GM12801 (cell line): ENCODE results near the gene MAP3K5.

Source experiments
- CTCF ChIP-seq: IDR thresholded peaks from one replicate; pipeline ENCODE4 v1.5.1; 2011; ENCODE audit warnings: control low read depth; ENCODE audit not compliant: insufficient read length; ENCODE audit errors: extremely low read depth

Gene MAP3K5

DNA sequence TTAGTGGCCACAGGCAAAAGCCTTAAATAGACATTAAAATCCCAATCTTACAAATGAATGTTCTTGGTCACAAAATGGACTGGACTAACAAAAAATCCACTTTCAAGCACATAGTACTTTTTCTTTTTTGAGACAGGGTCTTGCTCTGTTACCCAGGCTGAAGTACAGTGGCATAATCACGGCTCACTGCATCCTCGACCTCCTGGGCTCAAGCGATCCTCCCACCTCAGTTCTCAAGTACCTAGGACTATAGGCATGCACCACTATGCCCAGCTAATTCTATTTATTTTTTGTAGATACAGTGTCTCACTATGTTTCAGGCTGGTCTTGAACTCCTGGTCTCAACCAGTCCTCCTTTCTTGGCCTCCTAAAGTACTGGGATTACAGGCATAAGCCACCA is 59.4 kb downstream of the MAP3K5 start:
- no peak for TF ChIP-seq CTCF

- no peak for TF ChIP-seq CTCF
Measured at GRCh38 chr6:136729832-136730231, 62.4 kb downstream of the MAP3K5 start.

DNA sequence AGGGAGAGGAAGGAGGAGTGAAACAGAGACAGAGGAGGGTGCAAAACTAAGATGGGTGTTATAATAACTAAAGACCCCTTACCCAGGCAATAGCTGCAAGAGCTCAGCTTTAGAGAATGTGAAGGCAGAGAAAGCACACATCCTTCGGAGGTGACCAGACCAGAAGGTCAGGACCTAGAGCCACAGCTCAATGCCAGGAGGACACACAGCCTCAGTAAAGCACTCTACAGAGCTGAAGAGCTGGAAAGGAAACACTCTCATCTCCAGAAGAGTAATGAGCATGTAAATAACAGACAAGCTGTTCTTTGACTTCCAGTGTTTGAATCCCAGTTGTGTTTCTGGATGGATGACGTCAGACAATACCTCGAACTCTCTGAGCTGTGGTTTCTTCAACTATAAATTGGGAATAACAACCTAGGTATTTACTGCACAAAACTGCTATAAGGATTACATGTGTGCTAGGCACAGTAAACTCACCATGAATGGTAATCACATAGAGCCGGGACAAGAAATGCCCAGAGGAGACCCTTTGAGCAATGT is 63.2 kb downstream of the MAP3K5 start:
- TF ChIP-seq CTCF: no peak

DNA sequence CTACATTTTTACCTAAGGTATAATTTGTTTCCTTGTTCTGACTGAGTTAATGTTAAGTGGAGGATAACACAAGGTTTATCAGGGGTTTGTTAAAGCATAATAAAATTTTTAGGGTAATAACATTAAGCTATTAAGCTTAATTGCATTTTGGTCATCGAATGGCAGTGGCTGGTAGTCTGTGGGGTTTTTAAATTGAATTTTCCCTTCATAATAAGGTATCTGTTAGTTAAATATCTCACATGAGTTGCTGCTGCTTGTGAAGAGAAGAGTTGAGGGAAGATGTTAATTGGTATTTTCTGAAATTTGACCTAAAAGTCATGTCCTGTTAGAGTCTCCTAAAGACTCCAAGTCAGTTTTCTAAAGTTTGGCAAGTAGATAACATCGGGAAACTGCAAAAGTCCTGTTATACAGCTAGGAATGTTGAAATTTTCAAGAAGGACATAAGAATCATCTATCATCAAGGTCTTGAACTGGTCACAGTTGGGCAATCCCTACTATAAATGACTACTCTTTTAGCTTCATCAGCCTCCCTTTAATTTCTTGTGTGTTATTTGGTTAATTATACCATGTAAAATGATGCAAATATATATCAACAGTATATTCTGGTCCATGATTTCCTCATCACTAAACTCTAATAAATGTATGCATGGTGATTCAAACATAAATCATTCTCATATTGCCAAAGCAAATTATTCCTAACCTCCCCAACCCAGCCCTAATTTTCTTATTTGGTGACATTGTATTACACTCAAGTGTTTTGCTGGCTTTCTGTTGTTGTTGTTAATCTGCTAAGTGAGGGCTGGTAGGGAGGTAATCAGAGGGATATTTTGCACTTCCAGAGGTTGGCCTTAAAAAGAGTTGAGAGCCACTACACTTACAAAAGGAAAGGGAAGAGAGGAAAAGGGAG is 64.0 kb downstream of the MAP3K5 start:
- TF ChIP-seq CTCF: no peak

DNA sequence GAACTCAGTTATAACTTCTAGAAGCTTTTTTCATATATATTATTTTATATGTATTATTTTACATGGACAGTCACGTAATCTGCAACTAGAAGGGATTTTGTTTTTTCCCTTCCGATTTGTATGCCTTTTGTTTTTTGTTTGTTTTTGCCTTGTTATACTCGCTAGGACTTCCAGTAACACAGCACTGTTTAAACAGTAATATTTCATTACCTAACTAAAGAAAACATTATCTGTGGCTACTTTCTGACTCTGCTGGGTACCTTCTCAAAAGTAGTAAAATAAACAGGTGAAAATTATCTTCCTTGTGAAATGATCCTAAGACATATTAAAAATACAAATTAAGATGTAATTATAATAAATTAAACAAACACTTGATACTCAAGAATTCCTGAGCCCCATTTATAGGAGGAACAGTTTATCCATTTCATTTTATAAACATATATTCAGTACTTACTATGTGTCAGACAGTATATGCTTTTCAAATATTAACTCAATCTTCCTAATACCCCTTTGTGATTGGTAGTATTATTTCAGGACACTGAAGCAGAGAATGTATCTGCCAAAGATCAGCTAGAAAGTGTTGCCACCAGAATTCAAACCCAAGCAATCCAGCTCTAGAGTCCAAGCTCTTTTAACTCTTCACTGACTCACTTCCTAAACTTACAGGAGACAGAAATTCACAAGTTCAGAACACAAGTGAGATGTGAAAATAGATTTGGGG is 65.3 kb downstream of the MAP3K5 start:
- TF ChIP-seq CTCF: no peak

DNA sequence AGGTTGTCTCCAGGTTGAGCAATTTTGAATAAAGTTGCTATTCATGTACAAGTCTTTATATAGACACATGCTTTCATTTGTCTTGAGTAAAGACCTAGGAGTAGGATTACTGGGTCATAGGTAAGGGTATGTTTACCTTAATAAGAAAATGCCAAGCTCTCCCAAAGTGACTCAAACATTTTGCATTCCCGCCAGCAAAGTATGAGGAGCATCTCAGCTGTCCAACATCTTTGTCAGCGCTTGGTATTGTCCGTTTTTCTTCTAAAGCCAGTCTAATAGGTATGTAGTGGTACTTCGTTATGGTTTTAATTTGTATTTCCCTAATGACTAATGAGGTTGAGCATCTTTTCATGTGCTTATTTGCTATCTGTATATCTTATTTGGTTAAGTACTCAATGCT is 67.2 kb downstream of the MAP3K5 start:
- TF ChIP-seq CTCF: no peak

DNA sequence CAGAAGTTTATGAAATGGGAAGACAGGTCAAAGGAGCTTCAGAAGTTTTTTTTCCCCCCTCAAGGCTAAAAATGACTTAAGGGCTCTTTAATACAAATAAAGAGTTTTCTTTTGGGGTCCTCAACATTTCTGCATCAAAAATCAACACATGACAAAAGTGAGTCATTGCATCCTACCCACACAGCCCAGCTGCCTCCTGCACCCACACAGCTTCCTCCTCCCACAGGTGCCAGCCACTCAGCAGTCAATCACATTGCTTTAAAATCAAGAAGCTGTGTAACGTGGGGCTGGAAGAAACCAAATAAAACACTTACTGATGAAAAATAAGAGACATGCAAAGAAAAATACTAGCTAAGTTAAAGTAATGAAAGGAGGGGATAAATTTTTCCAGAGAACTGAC is 68.5 kb downstream of the MAP3K5 start:
- TF ChIP-seq CTCF: no peak
